ENCODE data around the gene BRIP1. TPM values are rescaled to one million over a fixed set of nuclear protein-coding genes. Genes with fewer than 3 reads are reported as not detected.
"Not testable (repeated sequence)": the region's sequence is repeated elsewhere in the genome, so short reads cannot be mapped to it uniquely, and the experiment has no call there.

Gene BRIP1
- total and polyA plus RNA-seq, 2 experiments from 2014 or later, result 8.0 to 23.1 TPM

- not testable (repeated sequence) for DNase-seq (ENCODE audit: low spot score); H3K4me1 Mint-ChIP-seq; H3K4me1 ChIP-seq (ENCODE audit: insufficient read depth); H3K4me2 ChIP-seq; H3F3A ChIP-seq (replicated peaks; ENCODE audit: low read depth); H3K4me3 Mint-ChIP-seq; H3K36me3 ChIP-seq (ENCODE audit: insufficient read depth); H2AFZ ChIP-seq; ATAC-seq; H3K27ac ChIP-seq (ENCODE audit: low read depth); H3K79me2 ChIP-seq (replicated peaks; ENCODE audit: insufficient read depth); H3K27me3 ChIP-seq (ENCODE audit: insufficient read depth); H3K36me3 Mint-ChIP-seq (ENCODE audit: low read depth); H3K27me3 Mint-ChIP-seq (ENCODE audit: insufficient read depth, low read depth, poor library complexity); H3K27ac Mint-ChIP-seq; H3K9me2 ChIP-seq (ENCODE audit: insufficient read depth); H3K9me3 Mint-ChIP-seq; H3K4me3 ChIP-seq; H4K20me1 ChIP-seq (replicated peaks; ENCODE audit: insufficient read depth)
Measured at GRCh38 chr17:61677150-61677811, 186.0 kb downstream of the BRIP1 start.

GRCh38 chr17:61676522-61676921 lies 186.8 kb downstream of the BRIP1 start:
- ATAC-seq; H3K36me3 Mint-ChIP-seq (ENCODE audit: low read depth); H3K4me3 ChIP-seq; H3K36me3 ChIP-seq (ENCODE audit: insufficient read depth); H3K79me2 ChIP-seq (replicated peaks; ENCODE audit: insufficient read depth); H3K27me3 ChIP-seq (ENCODE audit: insufficient read depth); H3K4me1 ChIP-seq (ENCODE audit: insufficient read depth); H3K4me3 Mint-ChIP-seq; H3K9me2 ChIP-seq (ENCODE audit: insufficient read depth); H4K20me1 ChIP-seq (replicated peaks; ENCODE audit: insufficient read depth); DNase-seq (ENCODE audit: low spot score); H3K4me1 Mint-ChIP-seq; H3K27me3 Mint-ChIP-seq (ENCODE audit: insufficient read depth, low read depth, poor library complexity); H3K9me3 Mint-ChIP-seq; H3K27ac Mint-ChIP-seq; H2AFZ ChIP-seq; H3F3A ChIP-seq (replicated peaks; ENCODE audit: low read depth); H3K4me2 ChIP-seq; H3K27ac ChIP-seq (ENCODE audit: low read depth): not testable (repeated sequence)

GRCh38 chr17:61674609-61675008 lies 188.7 kb downstream of the BRIP1 start:
- not testable (repeated sequence) for H3K36me3 Mint-ChIP-seq (ENCODE audit: low read depth); H3F3A ChIP-seq (replicated peaks; ENCODE audit: low read depth); H3K4me3 Mint-ChIP-seq; H3K27ac Mint-ChIP-seq; H3K4me2 ChIP-seq; H4K20me1 ChIP-seq (replicated peaks; ENCODE audit: insufficient read depth); H3K79me2 ChIP-seq (replicated peaks; ENCODE audit: insufficient read depth); DNase-seq (ENCODE audit: low spot score); H3K4me1 ChIP-seq (ENCODE audit: insufficient read depth); H3K27ac ChIP-seq (ENCODE audit: low read depth); H3K4me3 ChIP-seq; H3K27me3 Mint-ChIP-seq (ENCODE audit: insufficient read depth, low read depth, poor library complexity); ATAC-seq; H3K9me2 ChIP-seq (ENCODE audit: insufficient read depth); H3K9me3 Mint-ChIP-seq; H3K27me3 ChIP-seq (ENCODE audit: insufficient read depth); H2AFZ ChIP-seq; H3K36me3 ChIP-seq (ENCODE audit: insufficient read depth); H3K4me1 Mint-ChIP-seq

GRCh38 chr17:61673019-61673897 lies 190.1 kb downstream of the BRIP1 start:
- not testable (repeated sequence) for H3K4me3 ChIP-seq; H3K9me2 ChIP-seq (ENCODE audit: insufficient read depth); H3K79me2 ChIP-seq (replicated peaks; ENCODE audit: insufficient read depth); H3K9me3 Mint-ChIP-seq; H3K36me3 Mint-ChIP-seq (ENCODE audit: low read depth); DNase-seq (ENCODE audit: low spot score); H3K4me1 ChIP-seq (ENCODE audit: insufficient read depth); H3K27me3 Mint-ChIP-seq (ENCODE audit: insufficient read depth, low read depth, poor library complexity); H3K4me2 ChIP-seq; H3F3A ChIP-seq (replicated peaks; ENCODE audit: low read depth); ATAC-seq; H3K27ac Mint-ChIP-seq; H3K27me3 ChIP-seq (ENCODE audit: insufficient read depth); H3K4me1 Mint-ChIP-seq; H2AFZ ChIP-seq; H3K36me3 ChIP-seq (ENCODE audit: insufficient read depth); H4K20me1 ChIP-seq (replicated peaks; ENCODE audit: insufficient read depth); H3K4me3 Mint-ChIP-seq; H3K27ac ChIP-seq (ENCODE audit: low read depth)

Data from GM23338 (cell line).